HG02610 (cell line): ENCODE results near the gene ARL3.
A peak's percentile ranks its signal among the peaks of the same experiment; 100 is the strongest.
"Not testable (repeated sequence)": the region's sequence is repeated elsewhere in the genome, so short reads cannot be mapped to it uniquely, and the experiment has no call there.

Experiments
- ATAC-seq: cut with Tn5 transposase; IDR thresholded peaks from one replicate; pipeline ENCODE4 v1.9.1; 2021; ENCODE audit warnings: mild to moderate bottlenecking, moderate library complexity; ENCODE audit not compliant: unreplicated experiment

The ARL3 gene

GRCh38 chr10:102674566-102674965, 39.6 kb downstream of the ARL3 start:
- no peak for ATAC-seq

GRCh38 chr10:102673819-102674511, 40.2 kb downstream of the ARL3 start:
- peak; percentile 62 for ATAC-seq

GRCh38 chr10:102673236-102673818, 40.9 kb downstream of the ARL3 start:
- no peak for ATAC-seq

GRCh38 chr10:102670871-102671434, 43.2 kb downstream of the ARL3 start:
- ATAC-seq, result no peak

GRCh38 chr10:102670065-102670670, 44.0 kb downstream of the ARL3 start:
- no peak for ATAC-seq

GRCh38 chr10:102669206-102670064, 44.8 kb downstream of the ARL3 start:
- ATAC-seq, result no peak

- no peak for ATAC-seq
Observed at GRCh38 chr10:102668326-102669107, 45.7 kb downstream of the ARL3 start.

GRCh38 chr10:102667411-102667810, 46.8 kb downstream of the ARL3 start:
- not testable (repeated sequence) for ATAC-seq

- ATAC-seq, result no peak
Observed at GRCh38 chr10:102665904-102666509, 48.2 kb downstream of the ARL3 start.

GRCh38 chr10:102661658-102662028, 52.6 kb downstream of the ARL3 start:
- no peak for ATAC-seq

GRCh38 chr10:102660888-102661657, 53.1 kb downstream of the ARL3 start:
- peak; percentile 83 for ATAC-seq

GRCh38 chr10:102658802-102659201, 55.4 kb downstream of the ARL3 start:
- ATAC-seq, result no peak

- ATAC-seq, result no peak
Observed at GRCh38 chr10:102657984-102658724, 56.0 kb downstream of the ARL3 start.

GRCh38 chr10:102657451-102657850, 56.7 kb downstream of the ARL3 start:
- ATAC-seq, result no peak

GRCh38 chr10:102656791-102657371, 57.3 kb downstream of the ARL3 start:
- no peak for ATAC-seq

- ATAC-seq, result no peak
Observed at GRCh38 chr10:102656026-102656425, 58.2 kb downstream of the ARL3 start.

GRCh38 chr10:102654969-102655368, 59.2 kb downstream of the ARL3 start:
- ATAC-seq, result no peak

- ATAC-seq, result no peak
Observed at GRCh38 chr10:102654566-102654965, 59.6 kb downstream of the ARL3 start.
